Adrenal gland (tissue), 12 donors: ENCODE results near the gene PLCH2. TPM values are rescaled to one million over a fixed set of nuclear protein-coding genes. Genes with fewer than 3 reads are reported as not detected.

Experiments used
- DNase-seq, 7 donors: peaks; one replicate each; pipeline ENCODE4 v3.0.0-alpha.2; 2019 to 2020
- H3K27ac ChIP-seq, 5 donors: fragments of 200-600 bp; sonication (generic) in 4 of 5; 1 replicate in 3 of 5; 2 replicates in 2 of 5; pipeline versions ENCODE4 v1.5.1 to v1.8.0; 2016 to 2020; ENCODE audit warnings: mild to moderate bottlenecking in 1 of 5
- H3K27me3 ChIP-seq: fragments of 200-600 bp; 2 replicates; pipeline ENCODE4 v1.8.0; 2021
- H3K36me3 ChIP-seq, 2 donors: fragments of 200-600 bp; replicated peaks in 1 of 2; 1 replicate in 1 of 2; 2 replicates in 1 of 2; pipeline versions ENCODE4 v1.5.1 to v1.8.0; 2018 to 2022
- H3K4me1 ChIP-seq, 2 donors: fragments of 200-600 bp; replicated peaks in 1 of 2; 1 replicate in 1 of 2; 2 replicates in 1 of 2; pipeline versions ENCODE4 v1.5.1 to v1.8.0; 2018 to 2021
- H3K4me3 ChIP-seq, 4 donors: fragments of 200-600 bp; sonication (generic) in 3 of 4; one replicate each; pipeline ENCODE4 v1.5.1; 2016 to 2018
- H3K9me3 ChIP-seq, 3 donors: fragments of 200-600 bp; sonication (generic) in 1 of 3; replicated peaks in 1 of 3; 1 replicate in 2 of 3; 2 replicates in 1 of 3; pipeline versions ENCODE4 v1.5.1 to v1.8.0; 2016 to 2021
- POLR2A ChIP-seq, 2 donors: fragments of 450-650 bp; IDR thresholded peaks; one replicate each; pipeline ENCODE4 v1.6.1; 2017; ENCODE audit warnings: antibody characterized with exemption in 2 of 2, mild to moderate bottlenecking in 2 of 2, moderate library complexity in 1 of 2
- WGBS, 4 donors: extraction: QIAGEN DNeasy Blood & Tissue Kit in 2 of 4; methylation state at CpG; one replicate each; pipeline versions ENCODE4 v1.1.5 to v1.1.7; 2013 to 2017; 5-methylcytosine and 5-hydroxymethylcytosine counted together
- intact Hi-C, 2 donors: fragments of 100-400 bp; cut with DNase I; formaldehyde crosslinking; loops; one replicate each; pipeline versions ENCODE4 v1.14.1 to v1.15.0; 2022 to 2023
- polyA plus RNA-seq, 3 donors: library from polyadenylated mRNA; stranded (reverse); fragments of 200-250 nt in 2 of 3; fragments of 350-450 nt in 1 of 3; fragmentation: Illumina TruSeq in 1 of 3; extraction: RNeasy Lipid Tissue Mini Kit (QIAGEN cat#74804) in 1 of 3; gene quantifications; one replicate each; pipeline ENCODE4 v1.2.3, GENCODE V29; 2013 to 2014
- total RNA-seq, 9 donors: library from RNA; depleted of rRNA in 4 of 9; stranded (reverse); fragments of >200 nt in 4 of 9; fragments of 120-200 nt in 1 of 9; fragmentation: NEBNext Ultra II Directional in 1 of 9; extraction: Animal tissue kit (Norgen Biotek cat#: 25700) in 1 of 9; gene quantifications; one replicate each; pipeline versions ENCODE4 v1.1.0 to v1.2.4, GENCODE V29; 2013 to 2023
- TF ChIP-seq, protein P1 (sequence below), 6 experiments: fragments of 450-650 bp in 4 of 6; fragments of 200-600 bp in 2 of 6; sonication (generic) in 1 of 6; IDR thresholded peaks; 1 replicate in 5 of 6; 2 replicates in 1 of 6; pipeline versions ENCODE4 v1.5.1 to v1.8.0; 2016 to 2021; ENCODE audit warnings: antibody characterized with exemption in 6 of 6, mild to moderate bottlenecking in 2 of 6, moderate library complexity in 1 of 6
- donor health status: healthy with polysubstance abuse.
- donor health status: Bipolar disorder and iron deficiency.
- donor health status: DM: yes; HTN: yes; CAD: no.
- donor health status: DM: no; HTN: no; CAD: no.
- donor health status: DM: no; HTN: no; CAD: no.
- donor health status: DM: yes; HTN: yes; CAD: no.

Gene PLCH2
- total and polyA plus RNA-seq, 12 donors = 0.22 to 66.3 (median 2.2) TPM; not detected in 1

DNA sequence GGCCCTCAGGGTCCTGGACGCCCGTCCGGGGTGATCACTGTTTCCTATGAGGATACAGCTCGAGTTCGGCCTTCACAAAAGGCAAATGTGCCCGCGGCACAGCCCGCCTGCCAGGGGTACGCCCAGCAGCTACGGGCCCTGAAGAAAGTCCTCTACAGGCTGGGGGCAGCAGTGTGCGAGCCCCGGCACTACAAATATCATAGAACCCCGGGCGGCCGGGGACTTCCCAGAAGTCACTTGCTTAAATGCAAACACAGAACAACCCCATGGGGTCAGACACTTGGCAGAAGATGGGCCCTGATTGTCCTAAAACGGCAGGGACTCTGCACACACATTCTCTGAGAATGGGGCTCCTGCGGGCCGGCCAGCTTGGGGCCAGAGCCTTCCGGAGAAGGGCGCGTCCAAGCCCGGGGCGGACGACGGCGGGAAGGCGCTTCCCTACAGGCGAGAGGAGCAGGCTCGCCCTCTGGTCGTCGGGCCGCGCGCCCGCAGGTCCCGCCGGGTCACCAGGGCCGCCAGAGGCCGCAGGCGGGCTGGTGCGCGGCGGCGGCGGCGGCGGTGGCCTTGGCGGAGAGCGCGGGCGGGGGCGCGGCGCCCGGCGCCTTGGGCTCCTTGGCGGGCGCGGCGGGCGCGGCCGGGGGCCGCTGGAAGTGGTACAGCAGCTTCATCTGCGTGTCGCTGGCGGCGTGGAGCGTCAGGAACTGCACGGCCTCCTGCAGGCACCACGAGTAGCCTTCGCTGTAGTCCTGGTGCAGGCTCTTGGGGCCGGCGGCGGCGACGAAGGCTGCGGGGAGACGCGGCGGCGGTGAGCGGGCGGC lies 53.1 kb downstream of the PLCH2 start:
- Histone ChIP-seq H3K36me3 (no peaks in the 10 kb centered on the region), H3K27me3 (peaks cover 33% of the 10 kb centered on the region), H3K27ac (no peak overlapping the region), H3K4me3 (peak overlapping the region in 1 of 4 donors; percentile 42), H3K9me3 (no peaks in the 10 kb centered on the region), H3K4me1 (peaks cover 28 to 51% of the 10 kb centered on the region in 2 donors)
- 8 to 73% (median 13%) methylated on average over 12 to 84 of the region's 84 CpGs for WGBS, 4 donors
- TF ChIP-seq, protein P1, sequence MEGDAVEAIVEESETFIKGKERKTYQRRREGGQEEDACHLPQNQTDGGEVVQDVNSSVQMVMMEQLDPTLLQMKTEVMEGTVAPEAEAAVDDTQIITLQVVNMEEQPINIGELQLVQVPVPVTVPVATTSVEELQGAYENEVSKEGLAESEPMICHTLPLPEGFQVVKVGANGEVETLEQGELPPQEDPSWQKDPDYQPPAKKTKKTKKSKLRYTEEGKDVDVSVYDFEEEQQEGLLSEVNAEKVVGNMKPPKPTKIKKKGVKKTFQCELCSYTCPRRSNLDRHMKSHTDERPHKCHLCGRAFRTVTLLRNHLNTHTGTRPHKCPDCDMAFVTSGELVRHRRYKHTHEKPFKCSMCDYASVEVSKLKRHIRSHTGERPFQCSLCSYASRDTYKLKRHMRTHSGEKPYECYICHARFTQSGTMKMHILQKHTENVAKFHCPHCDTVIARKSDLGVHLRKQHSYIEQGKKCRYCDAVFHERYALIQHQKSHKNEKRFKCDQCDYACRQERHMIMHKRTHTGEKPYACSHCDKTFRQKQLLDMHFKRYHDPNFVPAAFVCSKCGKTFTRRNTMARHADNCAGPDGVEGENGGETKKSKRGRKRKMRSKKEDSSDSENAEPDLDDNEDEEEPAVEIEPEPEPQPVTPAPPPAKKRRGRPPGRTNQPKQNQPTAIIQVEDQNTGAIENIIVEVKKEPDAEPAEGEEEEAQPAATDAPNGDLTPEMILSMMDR (IDR thresholded peaks at IDR 0.05) = peak in 1 of 6 experiments; percentile 23
- TF ChIP-seq POLR2A (IDR thresholded peaks at IDR 0.05) = no peak
- intact Hi-C loops = no loop called here
- peak in 3 of 7 donors; percentile 45 to 68 (median 46) for DNase-seq

DNA sequence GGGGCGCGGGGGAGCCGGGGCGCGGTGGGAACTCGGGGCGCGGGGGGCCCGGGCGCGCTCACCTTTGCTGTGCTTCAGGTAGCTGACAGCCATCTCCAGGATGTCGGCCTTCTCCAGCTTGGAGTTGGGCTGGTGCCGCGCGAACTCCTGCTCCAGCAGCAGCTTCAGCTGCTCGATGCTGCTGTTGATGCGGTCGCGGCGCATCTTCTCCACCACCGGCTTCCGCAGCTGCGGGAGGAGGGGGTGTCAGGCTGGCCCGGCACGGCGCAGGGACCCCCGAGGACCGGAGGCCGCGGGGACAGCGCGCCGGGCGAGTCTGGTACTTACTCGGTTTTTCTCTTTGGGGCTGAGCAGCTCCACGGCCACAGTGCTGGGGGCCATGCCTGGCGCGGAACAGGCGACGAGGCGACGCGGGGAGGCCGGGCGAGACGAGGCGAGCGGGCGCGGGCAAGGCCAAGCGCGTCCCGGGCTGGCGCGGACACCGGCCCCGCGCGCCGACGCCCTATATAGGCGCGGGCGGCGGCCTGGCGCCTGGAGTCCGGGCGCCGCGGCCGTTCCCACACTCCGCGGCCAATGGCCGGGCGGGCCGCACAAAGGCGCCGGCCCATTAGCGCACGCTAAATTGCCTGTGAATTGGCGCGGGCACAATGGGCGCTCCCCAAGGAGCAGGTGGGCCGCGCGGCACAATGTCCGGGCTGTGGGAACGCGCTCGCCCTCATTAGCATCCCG lies 53.9 kb downstream of the PLCH2 start, which contains the start of gene HES5:
TSS of gene HES5 (minus strand) at position 480 of the 729 bp plus-strand sequence. CDS start at position 381, 99 bp downstream.
- WGBS, 4 donors = 0 to 3% (median 2%) methylated on average over 12 to 90 of the region's 91 CpGs
- peaks cover 21 to 43% of the 10 kb centered on the region in 2 donors for H3K4me1 ChIP-seq
- intact Hi-C loops = loop anchor here in 1 of 2 donors (5.0 kb wide), 1 partner anchor 68 kb away; no protein-coding TSS in a partner anchor
- no peaks in the 10 kb centered on the region for H3K9me3 ChIP-seq
- no peak within 1 kb of the TSS for H3K27ac ChIP-seq
- peak within 1 kb of the TSS in 1 of 4 donors; percentile 42 for H3K4me3 ChIP-seq
- H3K27me3 ChIP-seq = peaks cover 36% of the 10 kb centered on the region
- H3K36me3 ChIP-seq = no peaks in the 10 kb centered on the region
- DNase-seq = no peak
- TF ChIP-seq POLR2A (IDR thresholded peaks at IDR 0.05) = no peak
- TF ChIP-seq, protein P1 (IDR thresholded peaks at IDR 0.05) = no peak

DNA sequence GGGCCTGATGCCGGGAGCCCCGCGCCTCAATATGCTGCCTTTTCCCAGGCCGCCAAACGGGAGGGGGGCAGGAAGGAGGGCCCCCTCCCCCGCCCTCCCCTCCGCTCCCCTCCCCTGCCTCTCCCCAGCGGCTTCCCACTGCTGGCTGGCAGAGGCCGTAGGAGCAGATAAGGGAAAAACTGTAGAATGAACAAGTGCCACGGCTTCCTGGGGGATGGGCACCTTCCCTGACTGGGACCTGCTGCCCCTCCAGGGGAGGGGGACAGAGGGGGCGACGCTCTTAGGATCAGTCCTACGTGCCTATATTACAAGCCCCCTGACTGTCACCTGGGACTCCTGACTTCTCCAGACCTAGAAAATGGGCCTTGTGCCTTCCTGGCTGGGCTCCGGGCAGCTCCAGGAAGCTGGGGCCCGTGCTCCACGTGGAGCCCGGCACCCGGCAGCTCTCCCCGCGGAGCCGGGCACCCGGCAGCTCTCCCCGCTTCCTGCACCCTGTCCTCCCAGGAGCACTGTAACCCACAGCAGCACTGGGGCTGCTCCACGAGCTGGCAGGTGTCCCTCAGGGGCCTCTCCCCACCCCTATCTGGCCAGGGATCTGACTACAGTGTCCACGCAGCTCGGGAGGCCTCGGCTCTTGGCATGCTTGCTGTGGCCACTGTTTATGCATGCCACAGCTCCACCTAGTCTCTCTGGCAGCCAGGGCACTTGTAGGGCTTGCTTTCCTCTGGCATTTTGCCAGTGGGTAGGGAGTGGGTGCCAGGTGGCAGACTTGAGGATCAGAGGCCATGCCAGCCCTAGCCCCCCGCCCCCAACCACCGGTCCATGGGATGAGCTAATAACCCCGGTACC lies 54.6 kb downstream of the PLCH2 start:
- Histone ChIP-seq H3K36me3 (no peaks in the 10 kb centered on the region), H3K4me1 (peaks cover 13 to 36% of the 10 kb centered on the region in 2 donors), H3K9me3 (no peaks in the 10 kb centered on the region), H3K27me3 (peaks cover 36% of the 10 kb centered on the region), H3K27ac (no peak overlapping the region), H3K4me3 (peak overlapping the region in 1 of 4 donors; percentile 42)
- no peak for TF ChIP-seq POLR2A (IDR thresholded peaks at IDR 0.05)
- TF ChIP-seq, protein P1 (IDR thresholded peaks at IDR 0.05) = no peak
- 17 to 23% (median 18%) methylated on average over 9 to 30 of the region's 30 CpGs for WGBS, 4 donors
- intact Hi-C loops = loop anchor here in 1 of 2 donors (5.0 kb wide), 1 partner anchor 68 kb away; no protein-coding TSS in a partner anchor
- DNase-seq = peak in 2 of 7 donors; percentile 40 to 41
